Liver (tissue), 9 donors: ENCODE measurements around the gene UBQLN1. TPM values are rescaled to one million over a fixed set of nuclear protein-coding genes. Genes with fewer than 3 reads are reported as not detected.
"Not testable (repeated sequence)": the region's sequence is repeated elsewhere in the genome, so short reads cannot be mapped to it uniquely, and the experiment has no call there.

Experiments used
- DNase-seq: peaks from one replicate; pipeline ENCODE4 v3.0.0-alpha.2; 2017; ENCODE audit warnings: low spot score
- H3K27ac ChIP-seq, 2 donors: one replicate each; pipeline ENCODE4 v1.7.0; 2013; ENCODE audit warnings: inconsistent platforms in 2 of 2, low read length in 2 of 2, control low read depth in 1 of 2, low read depth in 1 of 2, mild to moderate bottlenecking in 1 of 2
- H3K27me3 ChIP-seq, 4 donors: one replicate each; pipeline versions ENCODE4 v1.6.1 to v1.7.0; 2013; ENCODE audit warnings: low read length in 3 of 4, inconsistent platforms in 1 of 4, mild to moderate bottlenecking in 1 of 4, moderate library complexity in 1 of 4; ENCODE audit not compliant: control insufficient read depth in 4 of 4, insufficient read depth in 4 of 4
- H3K36me3 ChIP-seq, 4 donors: one replicate each; pipeline versions ENCODE4 v1.6.1 to v1.7.0; 2013; ENCODE audit warnings: low read length in 3 of 4, mild to moderate bottlenecking in 3 of 4, low read depth in 1 of 4, moderate library complexity in 1 of 4; ENCODE audit not compliant: control insufficient read depth in 4 of 4, insufficient read depth in 3 of 4
- H3K4me1 ChIP-seq, 4 donors: one replicate each; pipeline versions ENCODE4 v1.6.1 to v1.7.0; 2013; ENCODE audit warnings: low read length in 3 of 4, mild to moderate bottlenecking in 3 of 4, moderate library complexity in 1 of 4; ENCODE audit not compliant: control insufficient read depth in 4 of 4, insufficient read depth in 4 of 4
- H3K4me3 ChIP-seq, 3 donors: one replicate each; pipeline versions ENCODE4 v1.6.1 to v1.7.0; 2013; ENCODE audit warnings: low read length in 3 of 3, control low read depth in 1 of 3, low read depth in 1 of 3, mild to moderate bottlenecking in 1 of 3
- H3K9ac ChIP-seq, 2 donors: one replicate each; pipeline ENCODE4 v1.7.0; 2013; ENCODE audit warnings: low read length in 2 of 2, mild to moderate bottlenecking in 2 of 2, moderate library complexity in 2 of 2, control low read depth in 1 of 2, low read depth in 1 of 2
- H3K9me3 ChIP-seq, 4 donors: one replicate each; pipeline versions ENCODE4 v1.6.1 to v1.7.0; 2013; ENCODE audit warnings: low read length in 3 of 4; ENCODE audit not compliant: control insufficient read depth in 4 of 4
- HNF4A ChIP-seq, 2 donors: conservative IDR thresholded peaks; 2 replicates each; pipeline ENCODE4 v1.6.1; 2016; ENCODE audit warnings: antibody characterized with exemption in 2 of 2, mild to moderate bottlenecking in 2 of 2
- RAD21 ChIP-seq, 2 donors: IDR thresholded peaks; 2 replicates each; pipeline ENCODE4 v1.6.1; 2016; ENCODE audit warnings: antibody characterized with exemption in 2 of 2, mild to moderate bottlenecking in 2 of 2
- SP1 ChIP-seq: IDR thresholded peaks from 2 replicates; pipeline ENCODE4 v1.6.1; 2018; ENCODE audit warnings: antibody characterized with exemption, mild to moderate bottlenecking
- YY1 ChIP-seq: IDR thresholded peaks from 2 replicates; pipeline ENCODE4 v1.6.1; 2016; ENCODE audit warnings: antibody characterized with exemption, mild to moderate bottlenecking
- WGBS: extraction: QIAGEN DNeasy Blood & Tissue Kit; methylation state at CpG from one replicate; pipeline ENCODE4 v1.1.7; 2013; 5-methylcytosine and 5-hydroxymethylcytosine counted together
- polyA plus RNA-seq, 2 donors: library from polyadenylated mRNA; stranded (reverse) in 1 of 2; unstranded in 1 of 2; fragments of 200-250 nt in 1 of 2; fragments of >200 nt in 1 of 2; fragmentation: Nextera tagmentation in 1 of 2; extraction: Ambion mirVana in 1 of 2; gene quantifications; one replicate each; pipeline versions ENCODE4 v1.2.1 to v1.2.3, GENCODE V29; 2013 to 2015
- total RNA-seq, 2 donors: library from RNA; depleted of rRNA; stranded (reverse); fragments of >200 nt; gene quantifications; one replicate each; pipeline ENCODE4 v1.2.3, GENCODE V29; 2014
- TF ChIP-seq, protein P1 (sequence below): IDR thresholded peaks from 2 replicates; pipeline ENCODE4 v1.6.1; 2016; ENCODE audit warnings: antibody characterized with exemption, mild to moderate bottlenecking
- donor health status: healthy.
- donor health status: healthy.
- donor health status: healthy.
- donor health status: healthy.
- donor health status: healthy.

The UBQLN1 gene
- total and polyA plus RNA-seq, 4 donors: 42.7 to 88.8 (median 63.1) TPM

DNA sequence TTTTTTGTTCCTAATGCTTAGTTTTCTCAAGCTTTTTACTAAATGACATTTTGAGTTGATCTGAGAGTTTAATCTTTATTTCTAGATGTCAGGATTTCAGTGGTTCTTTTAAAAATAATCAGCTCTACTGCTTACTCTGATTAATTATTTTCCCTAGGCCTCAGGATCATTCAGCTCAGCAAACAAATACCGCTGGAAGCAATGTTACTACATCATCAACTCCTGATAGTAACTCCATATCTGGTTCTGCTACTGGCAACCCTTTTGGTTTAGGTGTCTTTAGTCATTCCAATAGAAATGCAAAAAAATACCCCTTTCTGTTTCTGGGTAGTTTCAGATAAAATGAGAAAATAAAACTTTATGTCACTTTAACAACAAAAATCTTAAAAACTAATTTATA, 90.5 kb downstream of the UBQLN1 start:
- Histone ChIP-seq H3K36me3 (no peaks in the 10 kb centered on the region), H3K9me3 (no peaks in the 10 kb centered on the region), H3K27me3 (no peaks in the 10 kb centered on the region), H3K4me1 (peaks cover 4 to 21% (median 16%) of the 10 kb centered on the region in 4 donors), H3K9ac (no peak overlapping the region), H3K27ac (no peak overlapping the region), H3K4me3 (no peak overlapping the region)
- WGBS: 30% methylated on average over 1 of the region's 1 CpG
- DNase-seq: no peak
- TF ChIP-seq HNF4A (conservative IDR thresholded peaks at IDR 0.05) (peak in 1 of 2 donors; percentile 28), SP1 (peak; percentile 33), RAD21 (IDR thresholded peaks at IDR 0.05) (peak in 1 of 2 donors; percentile 27), YY1 (peak; percentile 39)
- TF ChIP-seq, protein P1, sequence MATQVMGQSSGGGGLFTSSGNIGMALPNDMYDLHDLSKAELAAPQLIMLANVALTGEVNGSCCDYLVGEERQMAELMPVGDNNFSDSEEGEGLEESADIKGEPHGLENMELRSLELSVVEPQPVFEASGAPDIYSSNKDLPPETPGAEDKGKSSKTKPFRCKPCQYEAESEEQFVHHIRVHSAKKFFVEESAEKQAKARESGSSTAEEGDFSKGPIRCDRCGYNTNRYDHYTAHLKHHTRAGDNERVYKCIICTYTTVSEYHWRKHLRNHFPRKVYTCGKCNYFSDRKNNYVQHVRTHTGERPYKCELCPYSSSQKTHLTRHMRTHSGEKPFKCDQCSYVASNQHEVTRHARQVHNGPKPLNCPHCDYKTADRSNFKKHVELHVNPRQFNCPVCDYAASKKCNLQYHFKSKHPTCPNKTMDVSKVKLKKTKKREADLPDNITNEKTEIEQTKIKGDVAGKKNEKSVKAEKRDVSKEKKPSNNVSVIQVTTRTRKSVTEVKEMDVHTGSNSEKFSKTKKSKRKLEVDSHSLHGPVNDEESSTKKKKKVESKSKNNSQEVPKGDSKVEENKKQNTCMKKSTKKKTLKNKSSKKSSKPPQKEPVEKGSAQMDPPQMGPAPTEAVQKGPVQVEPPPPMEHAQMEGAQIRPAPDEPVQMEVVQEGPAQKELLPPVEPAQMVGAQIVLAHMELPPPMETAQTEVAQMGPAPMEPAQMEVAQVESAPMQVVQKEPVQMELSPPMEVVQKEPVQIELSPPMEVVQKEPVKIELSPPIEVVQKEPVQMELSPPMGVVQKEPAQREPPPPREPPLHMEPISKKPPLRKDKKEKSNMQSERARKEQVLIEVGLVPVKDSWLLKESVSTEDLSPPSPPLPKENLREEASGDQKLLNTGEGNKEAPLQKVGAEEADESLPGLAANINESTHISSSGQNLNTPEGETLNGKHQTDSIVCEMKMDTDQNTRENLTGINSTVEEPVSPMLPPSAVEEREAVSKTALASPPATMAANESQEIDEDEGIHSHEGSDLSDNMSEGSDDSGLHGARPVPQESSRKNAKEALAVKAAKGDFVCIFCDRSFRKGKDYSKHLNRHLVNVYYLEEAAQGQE: no peak

GRCh38 chr9:83613298-83613697, 94.5 kb downstream of the UBQLN1 start:
- WGBS: 68% methylated on average over 3 of the region's 3 CpGs
- H3K9ac ChIP-seq, H3K36me3 ChIP-seq, H3K9me3 ChIP-seq, H3K27ac ChIP-seq, DNase-seq, H3K27me3 ChIP-seq, H3K4me3 ChIP-seq: not testable (repeated sequence)
- peaks cover 7 to 22% (median 15%) of the 10 kb centered on the region in 4 donors for H3K4me1 ChIP-seq

Other genes with a start within 250 kb of the UBQLN1 start
- gene FRMD3, start 169.6 kb downstream of the UBQLN1 start, total RNA-seq: under 1 TPM; 0.61 to 0.75 TPM
- gene FRMD3, start 169.6 kb downstream of the UBQLN1 start, polyA plus RNA-seq: under 1 TPM; 0.16 to 0.36 TPM
- gene IDNK, start 84.8 kb downstream of the UBQLN1 start, total RNA-seq: 10 to 100 TPM in 1 of 2 donors, 1 to 10 TPM in 1; 5.6 to 14.6 TPM
- 10 to 100 TPM; 14.8 to 33.4 TPM for gene IDNK, start 84.8 kb downstream of the UBQLN1 start, polyA plus RNA-seq
- gene GKAP1, start 109.8 kb upstream of the UBQLN1 start, total RNA-seq: 1 to 10 TPM; 3.5 to 6.1 TPM
- 10 to 100 TPM in 1 of 2 donors, 1 to 10 TPM in 1; 3.2 to 10.9 TPM for gene GKAP1, start 109.8 kb upstream of the UBQLN1 start, polyA plus RNA-seq
- 1 to 10 TPM; 1.1 to 5.1 TPM for gene KIF27, start 213.5 kb upstream of the UBQLN1 start, total RNA-seq
- gene KIF27, start 213.5 kb upstream of the UBQLN1 start, polyA plus RNA-seq: 1 to 10 TPM in 1 of 2 donors, under 1 TPM in 1; 0.55 to 2.1 TPM